ENCODE results near the gene LYSMD3.

LYSMD3 gene

GRCh38 chr5:90548069-90548593, 18.7 kb upstream of the LYSMD3 start:
- DNase-seq, result peak in 12 of 51 donors; percentile 0 to 24 (median 8)

GRCh38 chr5:90547072-90547536, 17.7 kb upstream of the LYSMD3 start:
- no peak for DNase-seq

GRCh38 chr5:90546216-90546837, 16.9 kb upstream of the LYSMD3 start:
- DNase-seq, result no peak

- no peak for DNase-seq
Measured at GRCh38 chr5:90545511-90545910, 16.1 kb upstream of the LYSMD3 start.

- DNase-seq, result no peak
Measured at GRCh38 chr5:90542827-90543519, 13.6 kb upstream of the LYSMD3 start.

- no peak for DNase-seq
Measured at GRCh38 chr5:90534922-90535321, 5.5 kb upstream of the LYSMD3 start.

- DNase-seq, result no peak
Measured at GRCh38 chr5:90533794-90534193, 4.4 kb upstream of the LYSMD3 start.

GRCh38 chr5:90530736-90531487, 1.5 kb upstream of the LYSMD3 start:
- peak in 6 of 51 donors; percentile 1 to 19 (median 4) for DNase-seq

GRCh38 chr5:90529939-90530677, 724 bp upstream of the LYSMD3 start:
- DNase-seq, result peak in 38 of 51 donors; percentile 7 to 94 (median 62)

- peak in 7 of 51 donors; percentile 28 to 75 (median 44) for DNase-seq
Measured at GRCh38 chr5:90528601-90529193, 687 bp downstream of the LYSMD3 start.

- no peak for DNase-seq
Measured at GRCh38 chr5:90519081-90519480, 10.3 kb downstream of the LYSMD3 start.

GRCh38 chr5:90518661-90519060, 10.7 kb downstream of the LYSMD3 start:
- no peak for DNase-seq

GRCh38 chr5:90514520-90514919, 14.9 kb downstream of the LYSMD3 start:
- DNase-seq, result no peak

- no peak for DNase-seq
Measured at GRCh38 chr5:90510438-90510837, 18.9 kb downstream of the LYSMD3 start.

GRCh38 chr5:90506221-90506620, 23.2 kb downstream of the LYSMD3 start:
- no peak for DNase-seq

- no peak for DNase-seq
Measured at GRCh38 chr5:90504743-90505142, 24.6 kb downstream of the LYSMD3 start.

GRCh38 chr5:90503596-90503995, 25.8 kb downstream of the LYSMD3 start:
- DNase-seq, result no peak

GRCh38 chr5:90495146-90495545, 34.2 kb downstream of the LYSMD3 start:
- no peak for DNase-seq

- no peak for DNase-seq
Measured at GRCh38 chr5:90494043-90494442, 35.3 kb downstream of the LYSMD3 start.

- DNase-seq, result no peak
Measured at GRCh38 chr5:90488791-90489190, 40.6 kb downstream of the LYSMD3 start.

GRCh38 chr5:90484540-90484939, 44.8 kb downstream of the LYSMD3 start:
- no peak for DNase-seq
